Natural killer cell (primary cell): ENCODE results near the gene HIVEP3. TPM values are rescaled to one million over a fixed set of nuclear protein-coding genes. Genes with fewer than 3 reads are reported as not detected.

Experiments used
- ATAC-seq, 3 donors: fragments of 150-1000 bp in 2 of 3; fragments of 200-7000 bp in 1 of 3; cut with Tn5 transposase; 1 replicate in 1 of 3; 2 replicates in 2 of 3; pipeline ENCODE4 v1.10.0; 2021; ENCODE audit warnings: mild to moderate bottlenecking in 2 of 3, moderate library complexity in 2 of 3
- DNase-seq, 2 donors: peaks; one replicate each; pipeline versions ENCODE4 v3.0.0 to v3.0.0-alpha.2; 2013 to 2021; ENCODE audit warnings: mixed read lengths in 1 of 2
- H3K27ac ChIP-seq: one replicate; pipeline ENCODE4 v1.5.1; 2013; ENCODE audit warnings: mild to moderate bottlenecking, low read length
- H3K27me3 ChIP-seq: one replicate; pipeline ENCODE4 v1.6.1; 2013; ENCODE audit warnings: low read length; ENCODE audit not compliant: control insufficient read depth, insufficient read depth
- H3K36me3 ChIP-seq: one replicate; pipeline ENCODE4 v1.6.1; 2013; ENCODE audit warnings: low read length; ENCODE audit not compliant: control insufficient read depth, insufficient read depth
- H3K4me1 ChIP-seq: one replicate; pipeline ENCODE4 v1.6.1; 2013; ENCODE audit warnings: low read length; ENCODE audit not compliant: control insufficient read depth, insufficient read depth
- H3K4me3 ChIP-seq: one replicate; pipeline ENCODE4 v1.5.1; 2013; ENCODE audit warnings: low read length
- H3K9me3 ChIP-seq: one replicate; pipeline ENCODE4 v1.6.1; 2013; ENCODE audit warnings: low read length; ENCODE audit not compliant: control insufficient read depth, insufficient read depth
- H3K27ac Mint-ChIP-seq, 2 donors: one replicate each; pipeline ENCODE4 v1.8.0; 2022; ENCODE audit warnings: mild to moderate bottlenecking in 2 of 2, mixed read lengths in 2 of 2, moderate library complexity in 1 of 2
- H3K27me3 Mint-ChIP-seq, 2 donors: one replicate each; pipeline ENCODE4 v1.8.0; 2022; ENCODE audit warnings: low read depth in 2 of 2, mixed read lengths in 2 of 2
- H3K36me3 Mint-ChIP-seq: one replicate; pipeline ENCODE4 v1.8.0; 2022; ENCODE audit warnings: mixed read lengths
- H3K4me1 Mint-ChIP-seq, 2 donors: one replicate each; pipeline ENCODE4 v1.8.0; 2022; ENCODE audit warnings: mixed read lengths in 2 of 2
- H3K4me3 Mint-ChIP-seq: one replicate; pipeline ENCODE4 v1.8.0; 2022; ENCODE audit warnings: mild to moderate bottlenecking, moderate library complexity, mixed read lengths
- H3K9me3 Mint-ChIP-seq, 2 donors: one replicate each; pipeline ENCODE4 v1.8.0; 2022; ENCODE audit warnings: mixed read lengths in 2 of 2
- CTCF ChIP-seq: fragments of 200-600 bp; IDR thresholded peaks from one replicate; pipeline ENCODE4 v1.8.0; 2022; ENCODE audit warnings: antibody characterized with exemption
- WGBS: methylation state at CpG from one replicate; pipeline ENCODE4 v1.1.7; 2013; ENCODE audit warnings: missing lambda C conversion rate; ENCODE audit not compliant: insufficient coverage; 5-methylcytosine and 5-hydroxymethylcytosine counted together
- intact Hi-C: fragments of 100-400 bp; cut with micrococcal nuclease; formaldehyde crosslinking; loops from one replicate; pipeline ENCODE4 v1.14.2; 2022
- total RNA-seq, 4 donors: library from RNA; stranded (reverse); fragments of 120-200 nt in 1 of 4; gene quantifications; one replicate each; pipeline versions ENCODE4 v1.2.3 to v1.2.4, GENCODE V29; 2013 to 2022

Gene HIVEP3
- total RNA-seq, 3 donors from 2014 or later (not counting 1 experiment from before 2014, with no cell fraction given): 26.2 to 35.2 (median 29.8) TPM

DNA sequence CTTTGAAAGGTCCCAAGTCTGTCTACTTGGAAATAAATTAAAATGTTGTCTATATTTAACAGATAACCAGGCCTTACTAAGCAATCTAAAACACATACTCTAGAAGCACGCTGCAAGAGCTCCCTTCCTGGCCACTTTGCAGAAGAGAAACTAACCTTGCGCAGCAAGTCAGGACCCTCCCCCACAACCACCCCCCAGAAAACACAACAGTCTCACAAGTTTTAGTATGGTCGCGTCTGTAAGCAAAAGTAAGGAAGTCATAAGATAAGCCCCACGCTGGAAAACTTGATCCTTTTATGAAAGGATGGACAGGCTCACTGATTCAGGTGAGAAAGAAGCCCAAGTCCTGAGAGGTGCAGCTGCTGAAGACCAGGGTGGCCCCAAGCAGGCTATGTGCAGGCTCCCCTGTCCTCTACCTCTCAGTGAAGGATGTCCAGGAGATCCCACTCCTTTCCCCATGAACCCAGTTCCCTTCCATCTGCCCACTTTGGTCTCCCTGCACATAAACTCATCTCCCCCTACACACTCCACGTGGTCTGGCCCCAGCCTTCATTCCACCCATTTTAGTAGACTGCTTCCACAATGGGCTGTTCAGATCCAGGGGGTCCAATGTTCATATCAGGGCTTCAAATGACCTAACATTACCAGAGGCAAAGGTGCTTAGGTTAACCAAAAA is 23.8 kb downstream of the HIVEP3 start:
- Mint-ChIP-seq H3K4me3 (peak overlapping the region; percentile 83), H3K9me3 (no peaks in the 10 kb centered on the region), H3K27ac (peak overlapping the region; percentile 90 to 93), H3K36me3 (no peaks in the 10 kb centered on the region), H3K4me1 (peaks cover 92 to 93% of the 10 kb centered on the region in 2 donors), H3K27me3 (no peaks in the 10 kb centered on the region)
- no peak for TF ChIP-seq CTCF
- Histone ChIP-seq H3K4me3 (no peak overlapping the region), H3K27ac (peak overlapping the region; percentile 84), H3K4me1 (peaks cover 92% of the 10 kb centered on the region), H3K36me3 (no peaks in the 10 kb centered on the region), H3K27me3 (no peaks in the 10 kb centered on the region), H3K9me3 (no peaks in the 10 kb centered on the region)
- intact Hi-C loops: loop anchor here (5.0 to 10.0 kb wide), 4 partner anchors 93 to 1040 kb away; no protein-coding TSS in a partner anchor
- DNase-seq (no peak), ATAC-seq (no peak)
- WGBS: 20% methylated on average over 6 of the region's 6 CpGs

GRCh38 chr1:41894101-41894807 is 24.5 kb downstream of the HIVEP3 start:
- H3K36me3 ChIP-seq: no peaks in the 10 kb centered on the region
- H3K27me3 ChIP-seq: no peaks in the 10 kb centered on the region
- peak overlapping the region; percentile 83 for H3K4me3 Mint-ChIP-seq
- no peak overlapping the region for H3K4me3 ChIP-seq
- intact Hi-C loops: loop anchor here (5.0 to 10.0 kb wide), 3 partner anchors 92 to 1041 kb away; no protein-coding TSS in a partner anchor
- peaks cover 92 to 95% of the 10 kb centered on the region in 2 donors for H3K4me1 Mint-ChIP-seq
- H3K9me3 ChIP-seq: no peaks in the 10 kb centered on the region
- H3K36me3 Mint-ChIP-seq: no peaks in the 10 kb centered on the region
- ATAC-seq: no peak
- peak overlapping the region; percentile 90 to 93 for H3K27ac Mint-ChIP-seq
- DNase-seq: no peak
- H3K27me3 Mint-ChIP-seq: no peaks in the 10 kb centered on the region
- H3K4me1 ChIP-seq: peaks cover 95% of the 10 kb centered on the region
- H3K27ac ChIP-seq: peak overlapping the region; percentile 84
- no peaks in the 10 kb centered on the region for H3K9me3 Mint-ChIP-seq
- WGBS: 81% methylated on average over 4 of the region's 4 CpGs
- no peak for TF ChIP-seq CTCF

- no peak for TF ChIP-seq CTCF
- H3K9me3 ChIP-seq: no peaks in the 10 kb centered on the region
- H3K4me3 ChIP-seq: peak overlapping the region; percentile 36
- peak overlapping the region; percentile 90 to 92 for H3K27ac Mint-ChIP-seq
- H3K27me3 Mint-ChIP-seq: no peaks in the 10 kb centered on the region
- ATAC-seq (peak; percentile 22 to 67 (median 63)), DNase-seq (peak; percentile 64 to 69)
- H3K36me3 ChIP-seq: no peaks in the 10 kb centered on the region
- H3K4me1 ChIP-seq: peaks cover 94% of the 10 kb centered on the region
- no peaks in the 10 kb centered on the region for H3K36me3 Mint-ChIP-seq
- H3K9me3 Mint-ChIP-seq: no peaks in the 10 kb centered on the region
- peak overlapping the region; percentile 88 for H3K4me3 Mint-ChIP-seq
- peak overlapping the region; percentile 81 for H3K27ac ChIP-seq
- intact Hi-C loops: loop anchor here (5.0 to 10.0 kb wide), 3 partner anchors 90 to 1042 kb away; no protein-coding TSS in a partner anchor
- H3K27me3 ChIP-seq: no peaks in the 10 kb centered on the region
- 30% methylated on average over 5 of the region's 5 CpGs for WGBS
- H3K4me1 Mint-ChIP-seq: peaks cover 88 to 89% of the 10 kb centered on the region in 2 donors
Observed at GRCh38 chr1:41892301-41892781, 26.4 kb downstream of the HIVEP3 start.
